NCI-H2196 treated with DMSO at 0.1 percent for 48 hours (cell line): ENCODE data around the gene BCL2L11.

Source experiments
- DNase-seq: peaks from one replicate; lab custom pipeline; 2025; ENCODE audit not compliant: unreplicated experiment; lab: John Stamatoyannopoulos, UW

BCL2L11 gene

GRCh38 chr2:111117598-111118480 is 2.9 kb upstream of the BCL2L11 start:
- no peak for DNase-seq

DNA sequence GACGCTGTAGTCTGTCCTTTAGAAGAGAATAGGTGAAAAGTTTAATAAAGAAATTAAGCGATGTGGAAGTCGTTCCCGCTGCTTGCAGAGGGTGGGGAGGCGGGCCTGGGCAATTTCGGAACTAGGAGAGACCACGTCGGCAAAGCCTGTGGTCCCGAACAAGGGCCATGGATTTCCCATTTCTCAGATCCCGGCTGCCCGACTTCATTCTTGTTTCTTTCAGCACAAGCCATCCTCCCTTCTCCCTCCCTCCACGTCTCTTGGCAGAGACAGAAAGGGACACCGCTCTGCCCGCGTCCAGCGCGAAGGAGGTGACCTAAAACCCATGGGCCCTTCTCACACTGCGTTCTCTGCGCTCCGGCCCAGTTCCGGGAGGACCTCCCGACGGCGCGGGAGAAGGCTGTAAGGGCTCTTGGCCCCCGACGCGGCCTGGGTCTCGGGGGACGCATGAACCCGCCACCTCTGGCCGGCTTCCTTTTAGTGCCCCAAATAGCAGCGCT is 2.2 kb upstream of the BCL2L11 start:
- DNase-seq = no peak

- no peak for DNase-seq
Measured at GRCh38 chr2:111118981-111119821, 1.5 kb upstream of the BCL2L11 start.

GRCh38 chr2:111119822-111120252 is 877 bp upstream of the BCL2L11 start:
- DNase-seq = no peak

DNA sequence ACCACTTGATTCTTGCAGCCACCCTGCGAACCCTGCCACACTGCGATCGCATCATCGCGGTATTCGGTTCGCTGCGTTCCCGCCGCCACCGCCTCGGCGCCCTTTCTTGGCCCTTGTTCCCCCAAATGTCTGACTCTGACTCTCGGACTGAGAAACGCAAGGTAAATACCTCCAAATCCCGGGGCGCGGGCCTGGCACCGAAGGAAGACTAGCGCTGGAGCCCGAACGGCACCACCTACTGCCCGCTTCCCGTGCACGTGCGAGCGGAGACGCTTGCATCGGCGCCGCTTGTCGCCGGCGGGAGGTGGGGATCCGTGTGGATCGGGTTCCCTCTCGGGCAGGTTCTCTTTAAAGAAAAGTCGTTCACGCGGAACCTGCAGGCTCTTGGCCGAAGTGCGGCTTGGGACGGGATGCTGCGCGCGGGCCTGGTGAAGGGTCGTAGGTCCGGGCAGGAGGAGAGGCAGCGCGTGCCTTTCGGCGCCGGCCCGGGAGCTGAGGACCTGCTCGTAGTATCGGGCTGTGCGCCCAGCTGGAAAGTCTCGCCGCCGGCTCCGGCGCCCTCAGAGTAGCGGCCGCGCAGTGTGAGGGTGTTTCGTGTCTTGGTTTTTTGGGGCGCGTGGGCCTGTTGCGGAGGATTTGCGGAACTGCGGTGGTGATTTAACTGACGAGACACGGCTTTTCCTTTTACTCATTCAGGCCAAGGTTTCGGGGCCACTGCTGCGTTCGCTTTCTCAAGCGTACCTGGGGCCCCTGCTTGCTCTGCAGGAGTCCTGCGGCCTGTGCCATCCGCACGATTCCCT is 514 bp downstream of the BCL2L11 start:
- no peak for DNase-seq

DNA sequence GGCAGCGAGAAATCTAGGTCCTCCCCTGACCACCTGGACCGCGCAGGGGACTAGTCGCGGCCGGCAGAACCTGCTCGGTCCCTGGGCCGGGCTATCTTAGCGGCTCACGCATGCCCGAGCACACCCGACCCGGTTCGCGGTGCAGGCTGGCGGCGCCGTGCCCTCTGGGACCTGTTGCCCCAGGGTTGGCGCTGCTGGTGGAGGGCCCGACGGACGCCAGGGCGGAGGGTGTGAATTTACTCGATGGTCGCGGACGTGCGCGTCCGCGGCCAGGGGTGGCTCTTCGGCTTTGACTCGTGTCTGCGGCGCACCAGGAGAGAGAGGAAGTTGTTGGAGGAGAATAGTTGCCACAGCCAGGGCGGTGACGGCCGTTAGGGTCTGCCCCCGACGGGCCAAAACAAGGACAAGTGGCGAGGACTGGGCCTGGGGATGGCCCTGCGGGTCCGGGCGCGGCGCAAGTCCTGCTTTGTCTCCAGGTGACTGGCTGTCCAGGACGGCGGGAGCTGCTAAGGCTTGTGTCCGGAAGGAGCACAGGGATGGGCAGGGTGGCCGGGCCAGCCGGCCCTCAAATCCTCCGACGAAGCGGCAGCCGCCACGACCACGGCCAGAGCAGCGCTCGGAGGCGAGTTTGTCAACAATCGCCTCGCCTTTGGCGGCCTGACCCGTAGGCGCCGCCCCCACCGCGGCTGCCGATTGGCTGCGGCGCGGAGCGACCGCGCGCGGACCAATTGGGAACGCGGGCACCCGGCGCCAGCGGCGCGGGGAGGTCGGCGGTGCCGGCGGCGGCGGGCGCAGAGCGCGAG is 1.3 kb downstream of the BCL2L11 start:
- peak; percentile 68 for DNase-seq

DNA sequence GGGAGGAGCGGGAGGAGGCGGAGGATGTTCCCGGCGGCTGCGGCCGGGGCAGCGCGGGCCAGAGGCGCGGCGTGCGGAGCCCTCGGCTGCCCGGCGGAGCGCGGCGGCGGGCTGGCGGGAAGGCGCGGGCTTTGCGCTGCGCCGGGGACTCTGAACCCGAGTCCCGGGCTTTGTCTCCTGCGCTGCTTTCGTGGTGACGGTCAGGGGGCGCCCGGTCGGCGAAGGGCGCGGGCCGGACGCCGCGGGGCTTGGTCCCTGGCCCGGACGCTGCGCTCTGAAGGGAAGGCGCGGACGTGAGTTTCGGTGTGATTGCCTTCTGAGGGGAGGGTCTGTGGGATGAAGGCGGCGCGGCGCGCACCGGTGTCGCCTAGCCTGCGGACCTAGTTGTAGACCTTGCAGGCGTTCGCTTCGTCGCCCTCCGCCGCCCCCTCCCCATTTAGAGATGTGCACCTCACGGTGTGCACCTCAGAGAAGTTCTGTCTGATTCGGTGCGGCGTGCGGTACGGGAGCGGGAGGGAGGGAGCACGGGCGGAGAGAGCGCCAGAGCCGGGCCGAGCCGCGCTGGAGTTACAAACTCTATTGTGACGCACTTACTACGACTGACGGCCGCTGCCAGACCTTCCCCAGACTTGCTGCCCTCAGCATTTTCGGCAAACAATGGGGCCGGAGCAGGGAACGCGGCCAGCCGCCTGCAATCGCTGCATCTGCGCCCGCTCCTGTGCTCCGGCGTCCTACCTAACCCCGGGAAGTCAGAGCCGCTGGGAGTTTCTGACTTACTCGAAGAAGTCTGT is 2.1 kb downstream of the BCL2L11 start:
- peak; percentile 77 for DNase-seq

DNA sequence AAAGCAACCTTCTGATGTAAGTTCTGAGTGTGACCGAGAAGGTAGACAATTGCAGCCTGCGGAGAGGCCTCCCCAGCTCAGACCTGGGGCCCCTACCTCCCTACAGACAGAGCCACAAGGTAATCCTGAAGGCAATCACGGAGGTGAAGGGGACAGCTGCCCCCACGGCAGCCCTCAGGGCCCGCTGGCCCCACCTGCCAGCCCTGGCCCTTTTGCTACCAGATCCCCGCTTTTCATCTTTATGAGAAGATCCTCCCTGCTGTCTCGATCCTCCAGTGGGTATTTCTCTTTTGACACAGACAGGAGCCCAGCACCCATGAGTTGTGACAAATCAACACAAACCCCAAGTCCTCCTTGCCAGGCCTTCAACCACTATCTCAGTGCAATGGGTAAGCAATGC is 3.0 kb downstream of the BCL2L11 start:
- no peak for DNase-seq

GRCh38 chr2:111126581-111126980 is 5.9 kb downstream of the BCL2L11 start:
- DNase-seq = no peak

DNA sequence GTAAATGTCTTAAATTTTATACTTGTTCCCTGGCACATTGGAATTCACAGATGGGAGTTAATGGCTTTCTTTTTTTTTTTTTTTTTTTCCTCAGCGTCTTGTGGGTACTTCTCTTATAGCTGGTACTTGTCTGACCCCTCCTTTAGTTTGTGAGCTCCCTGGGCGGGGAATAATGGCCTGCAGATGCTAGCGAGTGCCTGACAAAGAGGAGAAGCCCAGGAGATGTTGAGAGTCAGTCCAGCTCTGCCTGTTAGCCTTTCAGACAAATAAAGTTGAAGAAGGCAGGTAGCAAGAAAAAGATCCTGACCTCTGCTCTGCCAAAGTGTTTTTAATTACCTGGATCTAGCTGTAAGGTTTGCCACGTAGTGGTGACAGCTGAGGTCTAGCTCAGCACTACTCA is 6.6 kb downstream of the BCL2L11 start:
- no peak for DNase-seq

GRCh38 chr2:111128096-111128495 is 7.4 kb downstream of the BCL2L11 start:
- DNase-seq = no peak

DNA sequence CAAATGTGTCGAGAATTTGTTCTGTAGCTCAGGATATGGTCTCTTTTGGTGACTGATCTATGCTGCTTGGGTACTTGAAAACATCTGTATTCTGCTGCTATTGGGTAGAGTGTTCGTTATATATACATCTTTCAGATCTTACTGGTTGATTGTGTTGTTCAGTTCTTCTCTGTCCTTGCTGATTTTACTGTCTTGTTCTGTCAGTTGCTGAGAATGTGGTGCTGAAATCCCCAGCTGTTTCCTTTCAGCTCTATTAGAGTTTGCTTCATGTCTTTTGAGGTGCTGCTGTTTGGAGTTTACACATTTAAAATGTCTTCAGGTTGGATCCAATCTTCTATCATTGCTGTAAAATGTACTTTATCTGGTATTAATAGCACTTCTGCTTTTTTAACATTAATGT is 12.9 kb downstream of the BCL2L11 start:
- no peak for DNase-seq

DNA sequence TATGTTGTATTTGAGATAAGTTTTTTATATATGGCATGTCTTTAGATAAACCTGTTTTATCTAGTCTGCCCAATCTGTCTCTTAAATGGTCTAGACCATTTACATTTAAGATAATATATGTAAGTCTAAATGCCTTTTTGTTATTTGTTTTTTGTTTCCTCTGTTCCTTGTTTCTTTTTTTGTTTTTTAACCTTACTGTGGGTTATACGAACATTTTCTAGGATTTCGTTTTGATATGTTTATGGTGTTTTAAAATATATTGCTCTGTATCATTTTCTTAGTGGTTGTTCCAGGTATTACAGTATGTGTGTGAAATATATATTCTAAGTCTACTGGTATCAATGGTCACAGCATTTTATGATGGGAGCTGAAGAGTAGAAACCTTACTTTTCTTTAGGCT is 13.3 kb downstream of the BCL2L11 start:
- DNase-seq = no peak

DNA sequence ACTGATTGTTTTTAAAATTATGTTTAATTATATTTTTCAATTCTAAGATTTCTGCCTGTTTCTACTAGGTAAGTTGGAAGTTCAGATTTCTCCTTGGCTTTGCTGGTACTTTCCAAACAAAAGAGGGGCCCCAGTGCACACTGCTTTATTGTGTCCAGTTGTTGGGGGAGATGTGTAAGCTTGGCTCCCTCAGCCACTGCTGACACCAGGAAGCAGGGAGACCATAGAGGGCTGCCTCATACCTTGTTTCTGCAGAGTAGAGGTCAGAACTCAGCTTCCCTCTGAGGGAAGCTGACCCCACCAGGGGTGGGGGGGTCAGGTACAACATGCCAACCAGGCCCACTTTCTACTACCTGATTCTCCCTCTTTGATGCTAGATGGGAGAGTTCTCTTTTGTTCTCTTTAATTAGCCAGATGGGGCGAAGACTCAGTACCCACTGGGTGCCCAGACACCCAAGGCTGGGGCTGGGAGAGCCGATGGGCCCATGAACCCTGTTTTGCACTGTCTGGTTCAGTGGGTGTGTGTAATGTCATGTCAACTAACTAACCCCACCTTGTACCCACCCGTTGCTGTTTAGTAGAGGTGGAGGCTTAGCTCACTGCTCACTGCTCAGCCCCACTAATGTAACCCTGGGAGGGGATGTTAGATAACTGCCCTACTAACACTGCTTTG is 14.7 kb downstream of the BCL2L11 start:
- DNase-seq = no peak

GRCh38 chr2:111135910-111136297 is 15.2 kb downstream of the BCL2L11 start:
- DNase-seq = no peak

DNA sequence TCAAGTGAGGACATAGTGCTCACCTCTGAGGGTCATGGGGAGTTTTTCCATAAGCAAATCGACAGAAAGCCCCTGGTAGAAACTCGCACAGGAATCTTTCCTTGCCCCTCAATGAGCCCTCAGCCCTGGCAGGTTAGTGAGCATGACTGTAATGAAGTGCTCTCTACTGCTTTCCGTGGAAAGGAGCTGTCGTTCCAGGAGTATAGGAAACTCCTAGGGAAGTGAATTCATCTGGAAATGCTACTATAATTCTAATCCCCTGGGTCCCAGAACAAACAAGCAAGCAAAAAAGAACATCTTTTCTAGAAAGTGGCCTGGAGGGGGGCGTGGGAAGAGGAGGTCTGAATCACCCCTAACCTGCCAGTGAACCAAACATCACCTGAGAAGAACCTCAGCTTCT is 18.1 kb downstream of the BCL2L11 start:
- DNase-seq = no peak

- DNase-seq = peak; percentile 52
Measured at GRCh38 chr2:111139637-111140317, 19.1 kb downstream of the BCL2L11 start.

DNA sequence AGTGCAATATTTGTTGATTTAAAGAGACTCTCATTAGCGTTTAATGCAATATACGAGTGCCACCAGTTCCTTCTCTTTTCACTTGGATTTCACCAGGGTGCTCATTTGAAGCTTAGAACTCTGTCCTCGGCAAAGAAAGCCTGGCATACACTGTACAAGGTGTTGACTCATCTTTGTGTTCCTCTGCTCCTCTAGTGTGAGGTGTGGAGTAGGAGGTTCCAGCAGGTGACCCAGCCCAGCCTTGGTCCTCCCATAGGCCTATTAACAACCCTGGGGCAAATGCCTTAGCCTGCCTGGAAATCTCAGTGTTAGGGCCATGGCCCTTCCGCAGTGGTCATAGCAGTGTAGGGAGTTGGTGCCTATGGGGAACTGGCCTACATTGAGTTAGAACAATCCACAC is 20.1 kb downstream of the BCL2L11 start:
- no peak for DNase-seq
